SH-SY5Y (cell line): ENCODE measurements around the gene QPCT.

Experiments
- GATA2 ChIP-seq: IDR thresholded peaks from 2 replicates; pipeline ENCODE4 v1.6.1; 2011; ENCODE audit warnings: mild to moderate bottlenecking, low read depth, low read length
- GATA3 ChIP-seq: IDR thresholded peaks from 2 replicates; pipeline ENCODE4 v1.6.1; 2011; ENCODE audit warnings: low read depth, mild to moderate bottlenecking, low read length, moderate library complexity

- no peak for TF ChIP-seq GATA3
- no peak for TF ChIP-seq GATA2
Observed at GRCh38 chr2:37366773-37367172, 22.3 kb downstream of the QPCT start.
